Dedifferentiated amniotic fluid mesenchymal stem cell (primary cell): ENCODE results near the gene GRID2.
"Not testable (repeated sequence)": the region's sequence is repeated elsewhere in the genome, so short reads cannot be mapped to it uniquely, and the experiment has no call there.

ENCODE experiments used
- DNase-seq: peaks from one replicate; pipeline ENCODE4 v3.0.0-alpha.2; 2016; ENCODE audit errors: extremely low spot score

Gene GRID2

DNA sequence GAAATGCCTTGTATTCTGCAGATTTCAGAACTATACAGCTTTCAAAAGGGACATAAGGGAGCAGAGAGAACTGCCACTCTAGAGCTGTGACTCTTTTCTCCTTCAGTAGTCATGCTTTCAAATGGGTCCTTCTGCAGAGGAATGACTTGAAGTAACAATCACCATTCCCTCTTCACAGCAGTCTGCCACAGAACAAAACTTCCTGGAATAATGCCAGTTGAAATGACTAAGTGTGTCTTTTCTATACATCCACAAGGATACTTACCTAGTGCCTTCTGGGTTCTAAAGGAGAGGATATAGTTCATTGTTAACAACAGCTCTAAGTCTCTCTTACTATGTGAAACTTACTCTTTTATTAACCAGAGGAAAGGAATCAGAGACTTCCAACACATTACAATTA, 1009.4 kb downstream of the GRID2 start:
- no peak for DNase-seq

DNA sequence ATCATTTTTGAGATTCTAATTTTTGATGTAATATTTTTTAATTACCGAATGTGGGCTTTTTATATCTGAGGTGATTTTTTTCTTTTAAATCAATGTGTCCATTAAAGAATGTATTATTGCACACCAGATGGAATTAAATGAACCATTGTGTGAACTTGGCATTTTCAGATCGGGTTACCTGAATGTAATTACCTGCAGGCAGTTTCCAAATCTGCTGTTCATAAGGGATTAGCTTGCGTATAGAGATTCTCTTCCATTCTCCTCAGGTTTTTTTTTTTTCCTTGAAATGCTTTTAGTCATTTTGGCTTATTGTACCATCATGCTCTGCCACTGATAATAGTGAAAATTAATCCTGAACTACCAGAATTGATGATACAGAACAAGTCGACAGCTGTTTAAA, 1013.3 kb downstream of the GRID2 start:
- DNase-seq: no peak

DNA sequence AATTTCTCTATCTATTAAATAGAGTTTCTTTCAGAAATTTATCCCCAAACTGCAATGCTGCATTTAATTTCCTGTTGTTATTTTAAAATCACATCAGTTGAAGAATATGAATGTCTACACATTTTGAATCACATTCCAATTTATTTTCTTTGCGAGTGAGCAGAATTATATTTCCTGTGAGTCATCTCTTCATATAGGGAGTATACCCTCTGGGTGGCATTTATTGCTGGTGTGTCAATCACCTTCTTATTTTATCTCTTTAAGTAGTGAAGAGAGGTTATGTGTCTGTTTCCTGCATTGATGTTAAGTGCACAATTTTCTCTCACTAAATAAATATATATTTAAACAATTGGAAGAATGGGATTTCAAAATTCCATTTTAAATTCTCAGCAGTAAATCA, 1013.8 kb downstream of the GRID2 start:
- DNase-seq: no peak

DNA sequence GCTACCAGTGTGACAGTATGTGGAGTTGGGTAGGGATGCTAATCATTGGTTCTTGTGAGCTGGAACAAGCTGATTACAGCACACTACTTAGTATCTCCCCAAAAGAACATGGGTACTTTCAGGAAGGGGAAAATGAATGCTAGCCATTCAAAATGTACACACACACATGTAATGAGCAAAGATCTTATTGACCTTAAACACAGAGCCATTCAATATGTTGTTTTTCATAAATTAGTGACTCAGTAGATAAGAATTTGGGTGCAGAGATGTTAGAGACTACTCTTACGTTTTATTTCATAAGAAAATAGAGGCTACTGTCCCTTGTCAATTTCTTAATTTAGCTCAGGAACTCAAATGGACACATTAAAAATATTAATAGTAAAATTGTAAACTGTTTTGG, 1015.3 kb downstream of the GRID2 start:
- DNase-seq: no peak

DNA sequence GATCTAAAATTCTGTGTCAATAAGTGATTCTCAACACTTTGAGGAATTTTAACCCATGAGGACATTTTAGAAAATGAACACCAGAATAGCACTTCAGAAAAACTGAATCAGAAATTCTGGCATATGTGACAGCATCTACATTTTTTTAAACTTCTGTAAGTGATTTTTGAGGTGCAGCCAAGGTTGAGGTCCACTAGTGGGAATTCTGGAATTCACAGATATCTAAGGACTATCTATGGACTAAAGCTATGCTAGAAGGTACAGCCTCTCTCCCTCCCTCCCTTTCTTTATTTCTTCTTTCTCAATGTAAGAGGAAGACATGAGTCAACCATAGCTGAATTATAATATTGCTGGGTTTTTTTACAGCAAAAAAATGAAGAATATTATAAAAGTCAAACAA, 1016.6 kb downstream of the GRID2 start:
- no peak for DNase-seq

DNA sequence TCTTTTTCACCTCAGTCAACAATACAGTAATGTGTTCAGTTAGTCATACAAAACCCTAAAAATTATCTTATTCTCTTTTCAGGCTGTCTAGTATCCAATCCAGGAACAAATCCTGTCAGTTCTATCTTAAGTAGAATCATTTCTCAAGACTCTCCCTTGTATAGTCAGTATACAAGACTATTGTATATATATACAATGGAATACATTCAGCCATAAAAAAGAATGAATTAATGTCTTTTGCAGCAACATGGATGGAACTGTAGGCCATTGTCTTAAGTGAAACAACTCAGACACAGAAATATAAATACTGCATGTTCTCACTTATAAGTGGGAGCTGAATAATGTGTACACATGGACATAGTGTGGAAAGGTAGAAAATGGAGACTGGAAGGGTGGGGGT, 1023.6 kb downstream of the GRID2 start:
- DNase-seq: no peak

DNA sequence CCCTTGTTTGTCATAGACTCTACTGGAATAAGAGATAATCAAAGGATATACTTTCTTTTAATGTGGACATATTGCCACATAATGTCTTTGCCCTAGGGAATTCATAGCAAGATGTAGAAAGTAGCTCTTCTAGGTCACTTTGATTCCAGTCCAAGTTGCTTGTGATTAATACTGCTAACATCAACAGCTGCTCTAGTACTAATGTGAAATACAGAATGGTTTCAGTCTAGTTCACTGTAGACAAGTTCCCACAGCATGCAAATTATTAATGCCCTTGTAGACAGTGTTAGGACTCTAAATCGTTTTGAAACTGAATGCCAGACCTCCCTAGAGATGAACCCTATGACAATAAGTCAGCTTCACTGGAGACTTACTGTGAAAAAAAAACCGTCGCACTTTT, 1030.2 kb downstream of the GRID2 start:
- DNase-seq: no peak

DNA sequence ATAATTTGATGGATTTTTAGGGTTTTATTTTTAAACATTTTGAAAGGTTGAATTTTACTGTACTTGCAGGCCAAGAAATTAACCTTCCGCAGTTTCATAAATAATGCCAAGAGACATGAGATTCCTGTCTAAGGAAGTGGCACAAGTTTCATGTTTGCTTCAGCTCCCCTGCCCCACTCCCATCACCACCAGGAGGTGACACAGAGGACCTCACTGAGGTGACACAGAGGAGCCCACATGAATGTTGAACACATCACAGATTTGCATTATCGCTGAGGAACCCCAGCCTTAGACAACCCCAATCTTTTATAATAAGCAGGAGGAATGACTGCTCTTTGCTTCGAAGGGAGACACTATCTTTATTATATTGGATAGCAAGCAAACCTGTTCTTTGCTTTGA, 1033.4 kb downstream of the GRID2 start:
- DNase-seq: no peak

DNA sequence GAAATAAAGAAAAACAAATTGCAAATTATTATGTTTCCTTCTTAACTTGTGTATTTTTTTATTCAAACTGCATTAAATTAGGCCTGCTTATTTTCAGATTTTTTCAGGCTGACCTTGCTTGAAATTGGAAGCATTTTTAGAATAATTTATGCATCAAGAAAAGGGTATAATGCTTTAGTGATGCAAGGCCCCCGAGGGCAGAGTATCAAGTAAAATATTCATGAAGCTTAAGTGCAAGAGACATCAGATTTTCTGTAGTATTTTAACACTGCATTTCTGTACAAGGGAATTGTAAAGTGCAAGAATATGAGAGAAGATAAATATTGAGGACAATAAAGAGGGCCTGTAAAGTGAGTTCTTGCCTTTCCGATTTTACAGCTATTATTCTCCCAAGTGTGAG, 1039.0 kb downstream of the GRID2 start:
- DNase-seq: no peak

DNA sequence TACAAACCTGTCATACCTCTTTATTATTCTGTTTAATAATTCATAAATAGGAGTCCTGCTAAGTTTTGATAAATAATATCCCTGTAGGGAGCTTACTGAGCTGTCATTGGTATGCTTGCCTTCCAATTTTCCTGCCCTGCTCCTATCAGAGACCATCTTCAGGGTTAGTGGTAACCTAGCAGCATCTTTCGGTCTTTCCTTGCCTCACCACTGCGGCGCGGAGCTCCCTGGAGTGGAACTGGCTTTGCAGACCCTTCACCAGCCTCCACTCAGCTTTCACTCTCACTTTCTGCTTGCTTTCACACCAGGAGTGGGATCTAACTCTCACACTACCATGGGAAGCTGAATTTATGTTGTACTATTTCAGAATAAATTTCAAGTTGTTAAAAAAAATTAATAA, 1043.1 kb downstream of the GRID2 start:
- DNase-seq: no peak

DNA sequence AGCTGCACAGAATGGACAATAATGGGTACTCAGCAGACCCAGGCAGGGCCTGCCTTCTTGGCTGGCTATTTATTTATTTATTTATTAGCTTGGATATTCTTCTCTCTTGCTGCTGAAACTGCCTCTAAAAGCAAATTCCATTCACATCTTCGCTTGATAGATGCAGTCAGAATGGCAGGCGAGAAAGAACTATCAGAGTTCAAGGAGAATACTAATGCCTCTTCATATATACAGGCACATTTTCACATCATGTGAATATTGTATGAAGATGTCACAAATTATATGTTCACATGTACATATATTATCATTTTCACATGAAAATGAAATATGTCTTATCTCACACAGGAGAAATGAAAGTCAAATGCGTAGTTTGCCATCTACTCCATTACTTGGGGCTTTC, 1045.1 kb downstream of the GRID2 start:
- DNase-seq: no peak

DNA sequence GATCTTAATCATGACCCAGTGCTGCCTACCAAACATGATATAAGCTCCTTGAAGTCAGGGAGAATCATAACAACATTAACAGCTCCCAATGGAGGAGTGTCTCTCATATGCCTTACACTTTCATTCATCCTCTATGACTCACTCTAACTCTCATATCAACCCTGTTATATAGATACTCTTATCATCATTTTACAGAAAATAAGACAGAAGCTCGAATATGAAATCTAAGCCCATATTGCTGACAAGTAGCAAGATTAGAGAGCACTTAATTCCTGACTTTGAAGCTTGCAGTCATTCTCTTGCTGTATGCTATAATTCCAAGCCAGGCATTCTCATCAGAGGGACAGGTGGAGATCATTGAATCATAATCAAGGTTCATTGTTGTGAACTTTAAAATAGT, 1048.1 kb downstream of the GRID2 start:
- DNase-seq: no peak

DNA sequence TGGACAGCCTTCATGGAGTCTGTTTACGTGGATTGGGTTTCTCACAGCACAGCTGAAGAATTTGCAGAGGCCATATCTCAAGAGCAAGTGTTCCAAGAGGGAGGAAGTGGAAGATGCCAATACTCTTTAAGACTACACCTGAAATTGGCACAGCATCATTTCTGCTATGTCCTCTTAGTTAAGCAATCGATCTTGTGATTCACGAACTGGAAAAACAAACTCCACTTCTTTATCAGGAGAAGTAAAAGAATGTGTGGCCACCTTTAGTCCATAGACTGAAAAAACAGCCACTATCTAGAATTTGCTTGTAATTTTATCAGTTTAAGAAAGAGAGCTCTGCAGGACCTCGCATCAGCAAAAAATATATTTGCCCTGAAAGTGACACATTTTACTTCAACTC, 1051.6 kb downstream of the GRID2 start:
- DNase-seq: no peak

DNA sequence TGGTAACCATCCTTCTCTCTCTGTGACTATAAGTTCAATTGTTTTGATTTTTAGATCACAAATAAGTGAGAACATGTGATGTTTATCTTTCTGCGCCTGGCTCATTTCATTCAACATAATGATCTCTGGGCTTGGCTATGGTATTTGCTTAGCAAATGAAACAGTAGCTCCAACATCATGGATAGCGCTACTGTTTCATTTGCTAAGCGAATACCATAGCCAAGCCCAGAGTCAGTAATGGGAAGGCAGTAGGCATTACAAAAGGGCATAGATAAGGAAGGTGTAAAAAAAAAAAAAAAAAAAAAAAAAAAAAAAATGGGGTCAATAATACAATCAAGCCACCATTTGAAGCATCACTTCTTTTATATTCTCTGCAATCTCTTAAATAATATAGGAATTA, 1055.8 kb downstream of the GRID2 start:
- no peak for DNase-seq

DNA sequence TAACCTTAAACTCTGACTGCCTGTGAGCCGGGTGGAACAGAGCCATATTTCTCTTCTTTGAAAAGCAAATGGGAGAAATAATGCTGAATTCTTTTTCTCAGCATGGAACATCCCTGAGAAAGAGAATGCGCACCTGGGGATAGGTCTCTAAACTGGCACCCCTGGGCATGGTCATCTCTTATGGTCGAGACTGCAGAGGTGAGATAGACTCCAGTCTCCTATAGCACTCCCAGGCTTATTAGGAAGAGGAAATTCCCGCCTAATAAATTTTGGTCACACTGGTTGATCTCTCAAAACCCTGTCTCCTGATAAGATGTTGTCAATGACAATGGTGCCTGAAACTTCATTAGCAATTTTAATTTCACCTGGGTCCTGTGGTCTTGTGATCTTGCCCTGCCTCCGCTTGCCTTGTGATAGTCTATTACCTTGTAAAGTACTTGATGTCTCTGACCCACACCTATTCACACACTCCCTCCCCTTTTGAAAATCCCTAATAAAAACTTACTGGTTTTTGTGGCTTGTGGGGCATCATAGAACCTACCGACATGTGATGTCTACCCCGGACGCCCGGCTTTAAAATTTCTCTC, 1062.5 kb downstream of the GRID2 start:
- not testable (repeated sequence) for DNase-seq

DNA sequence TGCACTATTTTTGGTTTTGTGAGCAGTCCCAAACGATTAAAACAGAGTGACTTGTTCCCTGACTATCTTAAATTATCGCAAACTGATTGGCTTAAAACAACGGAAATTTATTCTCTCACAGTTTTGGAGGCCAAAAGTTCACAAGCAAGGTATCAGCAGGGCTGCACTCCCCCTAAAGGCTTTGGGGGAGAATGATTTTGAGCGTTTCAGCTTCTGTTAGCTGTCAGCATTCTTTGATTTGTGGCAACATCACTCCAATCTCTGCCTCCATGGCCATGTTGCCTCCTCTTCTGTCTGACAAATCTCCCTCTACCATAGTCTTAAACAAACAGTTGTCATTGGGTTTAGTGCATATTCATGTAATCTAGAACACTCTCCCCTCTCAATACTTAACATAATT, 1065.2 kb downstream of the GRID2 start:
- no peak for DNase-seq

DNA sequence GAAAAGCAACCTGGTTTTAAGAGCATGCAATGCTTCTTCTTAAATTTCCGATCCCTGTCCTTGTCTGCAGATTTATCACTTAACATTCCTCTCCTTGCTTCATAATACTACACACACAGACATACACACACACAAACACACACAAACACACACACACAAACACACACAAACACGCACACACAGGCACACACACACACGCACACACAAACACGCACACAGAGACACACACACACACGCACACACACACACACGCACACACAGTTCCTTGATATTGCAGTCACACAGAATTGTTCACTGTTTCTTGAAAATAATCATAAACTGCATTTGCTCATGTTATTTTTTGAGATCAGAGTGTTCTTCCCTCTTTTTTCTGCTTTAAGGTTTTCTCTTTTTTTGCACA, 1066.5 kb downstream of the GRID2 start:
- DNase-seq: no peak

DNA sequence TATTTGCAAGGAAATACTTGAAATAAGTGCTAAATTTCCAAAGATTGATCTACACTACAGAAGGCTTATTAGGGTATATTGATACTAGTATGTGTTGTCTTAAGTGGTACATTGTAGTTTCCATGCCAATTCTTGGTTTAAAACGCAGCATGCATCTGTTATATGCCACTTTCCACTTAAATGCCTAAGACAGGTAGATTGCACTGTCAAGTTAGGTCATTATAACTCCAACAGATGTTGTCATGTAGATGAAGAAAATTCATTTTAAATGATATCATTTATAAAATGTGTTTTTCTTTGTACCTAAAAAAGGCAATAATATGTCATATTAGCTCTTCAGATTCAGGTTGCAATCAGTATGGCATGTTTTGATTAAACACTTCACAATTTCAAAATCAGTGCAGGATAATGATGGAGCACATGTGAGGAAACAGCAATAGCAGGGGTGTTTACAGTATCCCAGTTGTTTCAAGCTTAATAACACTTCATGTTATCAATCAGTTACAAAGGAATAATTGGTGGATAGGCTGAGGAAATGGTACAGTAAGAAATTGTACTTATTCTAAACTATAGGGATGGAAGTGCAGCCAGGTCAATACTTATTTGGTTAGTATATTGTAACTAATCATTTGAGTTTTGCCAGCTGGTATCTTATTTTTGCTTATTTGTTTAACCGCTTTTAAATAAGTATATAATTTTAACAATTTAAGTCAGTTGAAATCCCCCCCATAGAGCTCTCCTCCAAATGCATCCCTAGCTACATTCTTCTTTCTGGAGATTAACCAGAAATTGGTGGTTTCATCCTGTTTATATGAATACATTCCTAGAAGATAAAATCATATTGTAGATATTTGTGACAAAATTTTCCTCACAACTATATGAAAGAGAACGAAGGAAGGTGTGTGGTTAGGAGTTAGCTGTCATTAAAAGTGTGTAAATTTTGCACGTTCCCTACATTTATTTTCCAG, 1070.4 kb downstream of the GRID2 start:
- no peak for DNase-seq

DNA sequence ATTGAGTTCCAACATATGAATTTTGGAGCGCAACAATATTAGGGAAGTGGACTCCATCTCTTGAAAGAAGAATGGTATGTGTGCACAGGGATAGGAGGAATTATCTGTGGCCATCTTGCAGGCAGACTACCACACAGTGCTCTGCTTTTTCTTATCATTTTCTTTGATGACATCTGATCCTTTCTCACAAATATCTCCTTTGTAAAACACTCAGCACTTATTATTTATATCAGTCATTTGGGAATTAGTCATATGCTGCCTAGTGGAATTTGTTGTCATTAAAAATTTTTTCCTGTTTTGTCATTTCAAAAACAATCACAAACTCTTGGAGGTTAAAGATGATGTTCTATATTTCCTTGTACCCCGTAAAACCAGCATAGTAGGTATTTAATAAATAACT, 1080.5 kb downstream of the GRID2 start:
- no peak for DNase-seq

DNA sequence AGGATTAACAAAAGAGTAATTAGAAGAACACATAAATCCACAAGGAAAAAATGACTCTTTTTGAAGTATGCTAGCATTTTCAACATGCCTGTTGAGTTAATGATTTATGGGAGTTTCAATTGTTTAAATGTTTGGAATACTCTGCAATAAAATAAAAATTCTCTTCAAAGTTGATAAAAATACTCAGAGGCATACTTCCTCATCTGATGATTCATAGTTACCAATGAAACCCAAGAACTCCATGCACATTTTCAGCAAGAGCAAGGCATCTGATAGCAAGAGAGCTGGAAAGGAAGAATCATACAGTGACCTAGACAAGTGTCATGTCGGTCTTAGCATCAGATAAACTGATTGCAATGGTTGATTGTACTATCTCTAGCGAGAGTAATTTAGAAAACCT, 1081.1 kb downstream of the GRID2 start:
- DNase-seq: peak; percentile 40

DNA sequence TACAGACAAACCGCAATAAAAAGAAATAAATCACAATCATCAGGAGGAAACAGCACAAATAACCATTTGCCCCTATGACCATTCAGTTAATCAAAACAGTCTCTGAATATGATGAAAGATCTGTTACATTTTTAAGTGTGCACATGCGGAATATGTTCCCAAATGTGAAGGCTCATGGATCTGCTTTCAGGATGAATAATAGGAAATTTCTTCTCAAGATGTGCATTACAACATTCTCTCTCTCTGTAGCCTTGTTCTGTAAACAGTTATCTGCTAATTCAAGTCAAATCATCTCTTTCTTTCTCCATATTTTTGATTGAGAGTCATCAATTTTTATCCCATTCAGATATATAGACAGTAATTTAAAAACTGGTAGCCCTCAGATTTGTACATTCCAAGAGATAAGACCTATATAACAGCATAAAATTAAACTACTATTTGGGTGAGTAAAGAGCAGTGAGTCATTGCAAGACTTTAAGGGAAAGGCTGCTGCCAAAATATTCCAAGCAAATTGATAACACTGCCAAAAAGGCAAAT, 1090.8 kb downstream of the GRID2 start:
- DNase-seq: peak; percentile 33

DNA sequence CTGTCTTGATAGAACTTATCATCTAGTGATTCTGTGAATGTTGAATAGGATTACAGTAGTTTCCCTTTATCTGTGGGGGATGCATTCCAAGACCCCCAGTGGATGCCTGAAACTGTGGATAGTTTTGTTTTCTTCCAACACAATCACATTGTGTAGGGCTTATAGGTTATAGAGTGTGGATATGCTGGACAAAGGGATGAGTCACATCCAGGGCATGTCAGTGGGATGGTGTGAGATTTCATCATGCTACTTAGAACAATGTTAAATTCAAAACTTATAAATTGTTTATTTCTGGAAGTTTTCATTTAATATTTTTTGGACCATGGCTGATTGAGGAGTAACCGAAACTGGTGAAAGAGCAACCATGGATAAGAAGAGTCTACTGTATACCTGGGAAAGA, 1092.5 kb downstream of the GRID2 start:
- DNase-seq: peak; percentile 49

DNA sequence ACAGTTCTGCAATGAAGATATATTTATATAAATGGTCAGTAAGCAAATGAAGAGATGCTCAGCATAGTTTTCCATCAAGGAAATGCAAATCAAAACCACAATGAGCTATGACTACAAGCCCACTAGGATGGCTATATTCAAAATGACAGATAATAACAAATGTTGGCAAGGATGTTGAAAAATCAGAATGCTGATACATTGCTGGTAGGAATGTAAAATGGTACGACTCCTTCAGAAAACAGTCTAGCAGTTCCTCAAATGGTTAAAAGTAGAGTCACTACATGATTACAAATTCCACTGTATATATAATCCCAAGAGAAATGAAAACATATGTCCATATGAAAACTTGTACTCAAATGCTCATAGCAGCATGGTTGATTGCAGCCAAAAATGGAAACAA, 1099.8 kb downstream of the GRID2 start:
- DNase-seq: no peak
